ENCODE data around the gene CADM1.

CADM1 gene

DNA sequence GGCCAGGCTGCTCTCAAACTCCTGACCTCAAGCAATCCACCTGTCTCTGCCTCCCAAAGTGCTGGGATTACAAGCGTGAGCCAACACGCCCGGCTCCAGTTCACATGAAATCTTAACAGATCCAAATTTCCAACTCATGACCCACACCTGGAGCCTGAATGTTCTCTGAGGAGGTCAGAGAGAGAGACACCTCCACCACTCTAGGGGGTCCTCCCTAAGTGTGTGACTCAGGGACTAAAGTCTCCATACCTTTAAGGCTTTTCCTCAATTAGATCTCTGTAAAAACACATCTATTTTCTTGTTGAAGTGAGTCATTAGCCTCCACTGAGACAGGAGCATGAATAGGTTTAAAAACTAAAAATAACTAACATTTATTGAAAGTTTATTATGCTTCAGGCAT is 376.4 kb downstream of the CADM1 start:
- Histone ChIP-seq H3K4me1 (ENCODE audit: insufficient read depth, low read length) (no peaks in the 10 kb centered on the region), H3K4me3 (ENCODE audit: low read depth in 1 of 2, low read length in 2 of 2) (no peak overlapping the region), H3K9ac (ENCODE audit: low read length) (no peak overlapping the region), H3K27ac (ENCODE audit: low read depth, low read length) (no peak overlapping the region), H3K27me3 (ENCODE audit: control insufficient read depth in 1 of 2, insufficient read depth in 2 of 2, low read length in 2 of 2) (no peaks in the 10 kb centered on the region), H3K36me3 (ENCODE audit: insufficient read depth, low read length) (no peaks in the 10 kb centered on the region), H3K9me3 (ENCODE audit: low read length) (no peaks in the 10 kb centered on the region)

GRCh38 chr11:115126515-115127208 is 377.6 kb downstream of the CADM1 start:
- H3K27me3 ChIP-seq (ENCODE audit: control insufficient read depth in 1 of 2, insufficient read depth in 2 of 2, low read length in 2 of 2) = no peaks in the 10 kb centered on the region

GRCh38 chr11:115126092-115126491 is 378.1 kb downstream of the CADM1 start:
- no peaks in the 10 kb centered on the region for H3K36me3 ChIP-seq (ENCODE audit: insufficient read depth, low read length)
- H3K9ac ChIP-seq (ENCODE audit: low read length) = no peak overlapping the region
- no peak overlapping the region for H3K27ac ChIP-seq (ENCODE audit: low read depth, low read length)
- no peaks in the 10 kb centered on the region for H3K9me3 ChIP-seq (ENCODE audit: low read length)
- H3K4me3 ChIP-seq (ENCODE audit: low read depth in 1 of 2, low read length in 2 of 2) = no peak overlapping the region
- no peaks in the 10 kb centered on the region for H3K27me3 ChIP-seq (ENCODE audit: control insufficient read depth in 1 of 2, insufficient read depth in 2 of 2, low read length in 2 of 2)
- H3K4me1 ChIP-seq (ENCODE audit: insufficient read depth, low read length) = no peaks in the 10 kb centered on the region

More at GRCh38 chr11:115126515-115127208, 377.6 kb downstream of the CADM1 start:
- H3K27ac ChIP-seq (ENCODE audit: low read depth, low read length) = no peak overlapping the region
- no peaks in the 10 kb centered on the region for H3K4me1 ChIP-seq (ENCODE audit: insufficient read depth, low read length)
- H3K4me3 ChIP-seq (ENCODE audit: low read depth in 1 of 2, low read length in 2 of 2) = no peak overlapping the region
- H3K9ac ChIP-seq (ENCODE audit: low read length) = no peak overlapping the region
- H3K36me3 ChIP-seq (ENCODE audit: insufficient read depth, low read length) = no peaks in the 10 kb centered on the region
- no peaks in the 10 kb centered on the region for H3K9me3 ChIP-seq (ENCODE audit: low read length)

DNA sequence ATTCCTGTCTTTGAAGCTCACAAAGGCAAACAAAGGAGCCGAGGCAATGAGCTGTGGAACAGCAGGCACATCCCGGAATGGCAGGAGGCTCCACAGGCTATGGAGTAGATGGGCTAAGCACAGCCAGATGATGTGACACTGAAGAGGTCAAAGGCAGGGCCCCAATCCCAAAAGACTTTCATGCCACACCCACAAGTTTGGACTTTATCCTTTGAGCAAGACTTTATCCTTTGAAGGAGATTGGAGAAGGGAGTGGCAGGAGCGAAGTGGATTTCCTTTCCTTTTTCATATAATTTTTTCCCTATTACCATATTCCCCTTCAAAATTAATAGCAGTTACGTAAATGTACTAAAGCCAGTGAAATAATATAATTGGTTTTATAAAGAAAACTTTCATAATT is 379.4 kb downstream of the CADM1 start:
- H3K27ac ChIP-seq (ENCODE audit: low read depth, low read length) = no peak overlapping the region
- H3K36me3 ChIP-seq (ENCODE audit: insufficient read depth, low read length) = no peaks in the 10 kb centered on the region
- H3K9ac ChIP-seq (ENCODE audit: low read length) = no peak overlapping the region
- H3K4me3 ChIP-seq (ENCODE audit: low read depth in 1 of 2, low read length in 2 of 2) = no peak overlapping the region
- no peaks in the 10 kb centered on the region for H3K9me3 ChIP-seq (ENCODE audit: low read length)
- no peaks in the 10 kb centered on the region for H3K4me1 ChIP-seq (ENCODE audit: insufficient read depth, low read length)
- no peaks in the 10 kb centered on the region for H3K27me3 ChIP-seq (ENCODE audit: control insufficient read depth in 1 of 2, insufficient read depth in 2 of 2, low read length in 2 of 2)

DNA sequence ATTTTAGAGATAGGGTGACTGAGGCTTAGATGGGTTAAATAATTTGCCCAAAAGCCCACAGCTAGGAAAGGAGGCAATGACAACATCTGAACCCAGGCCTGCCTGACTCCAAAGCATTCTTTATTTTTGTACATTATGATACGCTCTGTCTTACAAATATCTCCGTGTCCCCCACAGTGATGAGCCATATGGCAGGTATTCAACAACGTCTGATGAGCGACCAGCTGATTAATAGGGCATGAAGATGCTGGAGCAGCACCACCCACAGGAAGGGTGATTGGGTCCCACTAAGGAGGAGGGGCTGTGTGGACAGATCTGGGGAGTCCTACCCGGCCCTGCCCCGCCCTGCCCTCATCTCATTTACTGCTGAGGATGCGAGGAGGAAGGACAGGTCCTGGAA is 380.6 kb downstream of the CADM1 start:
- no peaks in the 10 kb centered on the region for H3K36me3 ChIP-seq (ENCODE audit: insufficient read depth, low read length)
- no peaks in the 10 kb centered on the region for H3K4me1 ChIP-seq (ENCODE audit: insufficient read depth, low read length)
- H3K27me3 ChIP-seq (ENCODE audit: control insufficient read depth in 1 of 2, insufficient read depth in 2 of 2, low read length in 2 of 2) = no peaks in the 10 kb centered on the region
- no peaks in the 10 kb centered on the region for H3K9me3 ChIP-seq (ENCODE audit: low read length)
- no peak overlapping the region for H3K4me3 ChIP-seq (ENCODE audit: low read depth in 1 of 2, low read length in 2 of 2)
- no peak overlapping the region for H3K27ac ChIP-seq (ENCODE audit: low read depth, low read length)
- H3K9ac ChIP-seq (ENCODE audit: low read length) = no peak overlapping the region

DNA sequence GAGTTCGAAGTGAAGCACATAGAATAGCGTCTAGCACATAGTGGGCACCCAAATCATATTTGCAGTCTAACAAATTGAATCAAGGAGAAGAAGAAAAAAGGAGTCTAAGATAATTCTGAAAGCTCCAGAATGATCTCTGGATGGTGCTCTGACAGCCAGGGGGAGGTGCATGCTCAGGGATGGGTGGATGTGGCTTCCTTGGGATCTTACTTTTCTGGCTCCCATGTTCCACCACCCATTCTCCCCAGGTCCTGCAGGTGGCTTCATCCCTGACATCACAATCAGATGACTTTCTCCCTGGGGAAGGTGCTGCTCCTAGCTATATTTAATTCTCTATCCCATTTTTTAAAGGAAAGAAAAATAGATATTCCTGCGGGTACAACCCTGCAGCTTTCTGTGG is 381.9 kb downstream of the CADM1 start:
- Histone ChIP-seq H3K4me1 (ENCODE audit: insufficient read depth, low read length) (no peaks in the 10 kb centered on the region), H3K36me3 (ENCODE audit: insufficient read depth, low read length) (no peaks in the 10 kb centered on the region), H3K9me3 (ENCODE audit: low read length) (no peaks in the 10 kb centered on the region), H3K27ac (ENCODE audit: low read depth, low read length) (no peak overlapping the region), H3K27me3 (ENCODE audit: control insufficient read depth in 1 of 2, insufficient read depth in 2 of 2, low read length in 2 of 2) (no peaks in the 10 kb centered on the region), H3K4me3 (ENCODE audit: low read depth in 1 of 2, low read length in 2 of 2) (no peak overlapping the region), H3K9ac (ENCODE audit: low read length) (no peak overlapping the region)
